DMS114 treated with DMSO at 0.1 percent for 48 hours (cell line): ENCODE data around the gene CCDC181.
"Not testable (repeated sequence)": the region's sequence is repeated elsewhere in the genome, so short reads cannot be mapped to it uniquely, and the experiment has no call there.

Experiments used
- DNase-seq: peaks from one replicate; lab custom pipeline; 2025; ENCODE audit not compliant: unreplicated experiment; lab: John Stamatoyannopoulos, UW

The CCDC181 gene

DNA sequence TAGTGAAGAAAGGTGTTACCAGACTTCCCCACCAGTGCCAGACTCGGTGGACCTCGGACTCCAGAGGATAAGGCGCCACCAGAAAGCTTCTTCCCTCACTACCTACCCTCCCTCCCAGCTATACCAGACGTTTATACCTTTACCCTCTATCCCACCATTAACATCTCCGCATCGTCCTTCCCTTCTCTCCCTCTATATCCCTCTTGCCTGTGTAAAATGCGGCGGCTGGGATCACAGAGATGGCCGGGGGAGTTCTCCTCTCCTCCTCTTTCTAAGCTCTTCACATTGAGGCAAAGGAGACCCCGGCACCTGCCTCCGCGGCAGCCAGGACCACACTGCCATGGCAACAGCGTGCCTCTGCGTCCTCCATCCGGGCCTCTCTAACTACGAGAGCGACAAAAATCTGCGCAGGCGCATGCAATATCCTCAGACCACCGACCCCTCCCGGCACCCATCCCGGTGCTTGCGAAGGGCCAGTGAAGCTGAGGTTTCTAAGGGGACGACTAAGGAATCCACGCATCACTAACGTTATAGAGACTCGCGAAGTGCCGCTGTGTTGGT is at the start of gene CCDC181:
Gene CCDC181 (minus strand): TSS at position 394 of the 561 bp plus-strand sequence. CDS start 2,547 bp downstream, outside the sequence.
- DNase-seq = peak; percentile 82

DNA sequence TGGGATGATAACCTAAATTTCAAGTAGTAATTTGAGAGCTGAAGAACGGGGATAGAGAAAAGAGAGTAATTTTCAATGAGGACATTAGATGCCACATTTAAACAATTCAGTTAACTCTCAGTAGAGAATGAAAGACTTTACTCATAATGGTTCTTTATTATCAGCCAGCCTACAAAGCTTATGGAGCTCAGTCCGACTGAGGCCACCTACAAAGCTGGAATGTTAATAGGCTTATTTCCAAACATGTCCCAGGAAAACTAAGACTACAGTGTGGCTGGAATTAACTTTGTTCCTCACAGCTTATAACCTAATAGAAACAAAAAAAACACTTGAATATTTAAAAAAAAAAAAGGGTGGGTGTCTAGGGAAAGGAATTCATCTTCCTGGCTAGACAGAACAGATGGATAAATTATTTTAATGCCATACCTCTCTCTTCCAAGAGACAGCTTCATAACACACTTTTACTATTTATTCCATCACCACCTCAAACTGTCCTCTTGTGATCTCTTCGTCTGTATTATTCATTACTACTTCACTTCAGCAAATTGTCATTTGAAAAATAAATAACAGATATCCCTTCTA is 48.6 kb upstream of the CCDC181 start:
- DNase-seq = no peak

DNA sequence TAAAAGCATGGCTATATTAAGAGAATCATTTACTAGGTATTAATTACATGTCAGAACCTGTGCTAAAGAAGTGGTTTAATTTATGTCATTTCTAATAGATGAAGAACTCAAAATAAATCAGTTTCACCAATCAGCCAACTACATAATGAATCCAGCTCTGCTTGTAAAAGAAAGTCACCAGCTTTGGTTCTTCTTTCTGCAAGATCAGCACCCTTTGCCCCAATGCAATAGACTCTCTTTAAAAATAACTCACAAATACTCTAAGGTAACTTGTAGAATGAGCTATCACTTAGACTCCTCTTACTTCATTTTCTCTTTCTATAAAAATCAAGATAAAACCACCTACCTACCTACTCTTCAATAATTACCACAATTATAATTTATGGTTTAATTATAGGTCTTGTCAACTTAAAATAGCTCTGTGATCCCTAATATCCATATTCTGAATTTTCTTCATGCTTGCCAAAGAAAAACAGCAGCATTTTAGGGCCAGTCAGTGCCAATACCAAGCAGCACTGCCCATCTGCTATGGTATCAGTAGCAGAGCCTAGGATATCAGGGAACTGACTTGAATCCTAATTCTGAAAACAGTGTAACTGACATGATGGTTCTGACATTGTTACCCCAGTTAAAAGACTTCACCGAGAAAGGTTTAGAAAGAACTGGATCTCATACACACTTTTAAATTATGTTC is 47.2 kb upstream of the CCDC181 start:
- no peak for DNase-seq

DNA sequence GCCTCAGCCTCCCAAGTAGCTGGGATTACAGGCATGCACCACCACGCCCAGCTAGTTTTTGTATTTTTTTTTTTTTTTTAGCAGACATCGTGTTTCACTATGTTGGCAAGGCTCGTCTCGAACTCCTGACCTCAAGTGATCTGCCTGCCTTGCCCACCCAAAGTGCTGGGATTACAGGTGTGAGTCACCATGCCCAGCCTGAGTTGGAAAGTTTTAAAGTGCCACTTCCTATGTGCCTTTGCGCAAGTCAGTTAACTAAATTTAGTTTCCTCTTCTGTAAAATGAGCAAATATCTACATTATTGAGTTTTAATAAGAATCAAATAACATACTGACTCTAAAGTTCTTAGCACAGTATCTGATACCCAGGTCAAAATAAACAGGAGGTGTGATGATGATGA is 46.1 kb upstream of the CCDC181 start:
- no peak for DNase-seq

DNA sequence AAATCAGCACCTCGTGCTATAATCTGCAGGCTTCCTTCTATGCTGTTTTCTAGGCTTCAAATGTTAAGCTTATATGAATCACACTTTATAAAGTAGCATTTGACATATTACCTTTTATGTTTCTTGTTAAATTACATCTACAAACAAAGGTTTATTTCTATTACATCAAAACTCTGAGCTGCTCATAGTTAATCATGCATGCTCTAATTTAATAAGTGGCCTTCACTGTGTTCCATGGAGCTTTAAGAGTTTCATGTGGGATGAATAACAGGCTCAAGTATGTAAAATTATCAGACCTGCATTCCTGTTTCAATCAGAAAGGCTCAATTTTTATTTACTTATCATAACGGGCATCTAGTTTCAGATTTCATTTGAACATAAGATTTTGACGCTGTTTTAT is 45.5 kb upstream of the CCDC181 start:
- DNase-seq = no peak

DNA sequence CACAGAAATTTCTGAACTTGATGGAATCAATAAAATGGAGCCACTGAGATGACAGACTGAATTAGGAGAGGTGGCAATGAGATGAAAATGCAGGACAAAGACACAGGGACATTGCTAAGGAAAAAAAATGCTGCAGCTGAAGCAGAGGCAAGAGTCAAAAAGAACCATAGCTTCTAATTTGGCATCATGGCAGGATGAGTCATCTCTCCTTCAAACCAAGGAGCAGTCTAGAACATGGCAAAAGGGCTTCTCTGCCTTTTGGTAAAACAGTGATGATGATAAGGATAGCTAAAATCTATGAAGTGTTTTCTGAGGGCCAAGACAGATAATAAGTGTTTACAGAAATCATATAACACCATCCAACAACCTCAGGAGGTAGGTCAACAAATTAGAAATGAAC is 41.7 kb upstream of the CCDC181 start:
- no peak for DNase-seq

DNA sequence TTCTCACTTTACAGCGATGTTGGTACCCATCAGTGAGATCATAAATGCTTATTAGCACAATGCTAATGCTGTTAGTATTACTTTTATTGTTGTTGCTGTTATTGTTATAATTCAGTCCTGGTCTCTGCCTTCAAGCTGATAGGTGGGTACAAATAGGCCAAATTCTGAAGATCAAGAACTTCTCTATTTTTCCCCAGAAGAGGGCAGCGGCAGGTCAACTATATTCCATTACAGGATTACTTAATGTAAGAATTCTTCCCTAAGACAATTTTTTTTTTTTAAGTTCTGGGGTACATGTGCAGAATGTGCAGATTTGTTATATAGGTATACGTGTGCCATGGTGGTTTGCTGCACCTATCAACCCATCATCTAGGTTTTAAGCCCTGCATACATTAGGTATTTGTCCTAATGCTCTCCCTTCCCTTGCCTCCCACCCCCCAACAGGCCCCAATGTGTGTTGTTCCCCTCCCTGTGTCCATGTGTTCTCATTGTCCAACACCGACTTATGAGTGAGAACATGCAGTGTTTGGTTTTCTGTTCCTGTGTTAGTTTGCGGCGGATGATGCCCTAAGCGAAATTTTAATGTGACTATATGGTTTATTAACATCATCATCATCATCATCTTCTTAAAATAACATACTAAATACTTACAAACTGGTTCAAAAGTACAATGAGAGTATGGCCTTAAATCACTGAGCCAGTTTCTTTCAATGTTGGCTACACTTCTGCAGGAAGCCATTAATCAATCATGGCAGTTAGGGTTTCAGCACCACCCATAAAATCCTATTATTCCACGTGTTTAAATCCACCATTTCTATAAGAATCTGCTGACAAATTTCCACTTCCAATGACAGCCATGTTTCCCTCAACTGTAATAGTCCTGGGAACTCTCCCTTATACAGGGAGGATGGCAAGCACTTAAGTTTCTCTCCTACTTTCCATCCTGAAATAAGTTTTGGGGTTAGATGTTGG is 39.3 kb upstream of the CCDC181 start:
- DNase-seq = peak; percentile 14

DNA sequence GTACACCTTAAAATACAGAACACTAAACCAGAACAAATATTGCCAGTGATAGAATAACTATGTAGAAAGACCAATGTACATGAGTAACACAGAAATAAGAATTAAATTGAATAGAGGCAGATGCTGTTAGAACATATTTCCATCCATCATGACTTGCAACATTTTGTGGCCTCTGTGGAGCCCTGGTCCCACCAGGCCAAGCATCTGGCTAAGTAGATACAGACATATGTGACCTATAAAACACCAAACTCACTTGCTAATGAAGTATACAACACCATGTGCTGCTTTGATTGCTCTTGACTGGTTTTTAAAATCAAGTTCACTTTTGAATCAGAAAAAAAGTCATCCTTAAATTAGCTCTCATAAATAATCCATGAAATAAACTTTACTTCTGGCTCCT is 38.0 kb upstream of the CCDC181 start:
- no peak for DNase-seq

DNA sequence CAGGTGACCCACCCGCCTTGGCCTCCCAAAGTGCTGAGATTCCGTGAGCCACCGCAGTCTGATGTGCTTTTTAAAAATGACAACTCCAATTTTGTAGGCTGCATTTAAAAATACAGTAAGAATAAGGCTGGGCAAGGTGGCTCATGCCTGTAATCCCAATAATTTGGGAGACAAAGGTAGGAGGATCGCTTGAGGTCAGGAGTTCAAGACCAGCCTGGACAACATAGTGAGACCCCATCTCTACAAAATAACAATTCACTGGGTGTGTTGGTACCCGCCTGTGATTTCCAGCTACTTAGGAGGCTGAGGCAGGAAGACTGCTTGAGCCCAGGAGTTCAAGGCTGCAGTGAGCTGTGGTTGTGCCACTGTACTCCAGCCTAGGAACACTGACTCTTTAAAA is 35.1 kb upstream of the CCDC181 start:
- DNase-seq = no peak

DNA sequence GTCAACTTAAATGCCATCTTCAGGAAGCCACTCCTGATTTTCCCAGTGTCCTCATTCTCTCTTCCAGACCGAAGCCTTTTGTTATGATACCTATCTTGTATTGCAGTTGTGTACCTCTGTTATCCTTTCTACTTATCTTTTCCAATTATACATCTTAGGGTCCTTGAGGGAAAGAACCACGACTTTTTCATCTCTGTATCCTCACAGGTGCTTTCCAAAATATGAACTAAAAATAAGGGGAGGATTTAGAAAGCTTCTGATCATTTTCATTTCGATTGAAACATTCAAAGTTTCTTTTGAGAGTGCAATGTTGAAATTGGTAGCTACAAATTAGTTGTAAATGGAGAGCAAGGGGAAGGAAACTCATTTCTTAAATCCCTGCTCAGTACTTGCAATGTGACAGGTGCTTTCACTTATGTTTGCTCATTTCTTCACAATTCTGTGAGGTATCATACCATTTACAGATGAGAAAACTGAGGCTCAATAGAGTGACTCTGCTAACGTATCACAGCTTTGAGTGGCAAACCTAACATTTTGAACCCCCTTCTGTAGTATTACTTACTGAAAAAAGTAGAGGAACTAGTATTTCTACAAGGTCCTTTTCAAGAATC is 34.2 kb upstream of the CCDC181 start:
- DNase-seq = no peak

DNA sequence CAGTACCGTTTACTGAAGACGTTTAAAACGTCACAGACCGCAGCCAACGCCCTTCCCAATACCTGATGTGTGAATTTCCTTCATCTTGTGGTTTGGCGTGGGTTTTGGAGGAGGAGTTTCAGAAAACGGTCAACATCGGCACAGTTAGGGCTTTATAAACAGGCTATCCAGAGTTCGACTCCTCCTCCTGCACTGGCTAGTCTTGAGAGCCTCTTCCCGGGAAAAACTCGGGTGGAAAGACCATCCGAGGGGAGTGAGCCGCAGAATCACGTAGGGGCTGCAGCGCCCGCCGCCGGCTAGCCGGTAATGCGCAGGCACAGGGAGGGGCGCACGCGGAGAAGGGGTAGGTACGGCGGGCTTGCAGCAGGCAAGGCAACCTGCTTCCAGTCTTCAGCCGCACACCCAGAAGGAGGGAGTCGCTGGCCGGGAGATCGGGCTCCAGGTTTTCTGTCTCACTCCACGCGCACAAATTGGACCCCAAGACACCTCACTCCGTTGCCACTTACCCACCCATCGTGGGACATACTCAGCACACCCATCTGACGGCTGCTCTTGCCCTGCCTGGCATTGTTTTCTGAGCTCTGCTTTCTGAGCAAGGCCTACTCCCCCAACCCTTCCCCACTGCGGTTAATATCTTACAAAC is 33.0 kb upstream of the CCDC181 start:
- DNase-seq = no peak

DNA sequence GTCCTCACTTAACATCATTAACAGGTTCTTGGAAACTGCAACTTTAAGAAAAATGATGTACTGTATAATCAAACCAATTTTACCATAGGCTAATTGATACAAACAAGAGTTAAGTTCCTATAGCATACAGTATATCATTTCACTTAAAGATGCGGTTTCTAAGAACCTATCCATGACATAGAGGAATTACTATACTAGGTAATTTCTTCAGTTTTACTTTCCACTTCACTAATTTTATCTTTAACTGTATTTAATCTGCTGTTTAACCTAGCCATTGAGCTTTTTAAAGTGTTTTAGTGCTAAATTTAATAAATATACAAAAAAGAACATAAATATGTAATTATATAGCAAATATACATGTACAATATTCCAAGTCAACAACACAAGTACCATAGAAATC is 30.2 kb upstream of the CCDC181 start:
- no peak for DNase-seq

DNA sequence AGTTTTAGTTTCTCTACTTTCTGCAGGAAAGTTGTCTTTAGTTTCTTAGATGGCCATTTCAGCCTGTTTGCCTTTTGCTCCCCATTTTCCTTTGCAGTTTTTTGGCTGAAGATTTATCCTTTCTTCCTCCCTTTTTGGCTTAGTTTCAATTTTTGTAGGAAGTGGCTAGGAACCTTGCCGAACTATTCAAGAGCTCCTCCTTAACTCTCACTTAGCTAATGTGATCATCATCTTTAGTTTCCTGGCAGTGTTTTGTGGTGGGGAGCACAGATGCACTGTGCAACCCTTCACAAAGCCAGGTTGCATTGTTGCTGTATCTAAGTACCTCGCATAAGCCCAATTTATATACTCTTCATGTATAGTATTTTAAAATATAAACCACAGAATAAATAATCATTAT is 28.8 kb upstream of the CCDC181 start:
- no peak for DNase-seq

DNA sequence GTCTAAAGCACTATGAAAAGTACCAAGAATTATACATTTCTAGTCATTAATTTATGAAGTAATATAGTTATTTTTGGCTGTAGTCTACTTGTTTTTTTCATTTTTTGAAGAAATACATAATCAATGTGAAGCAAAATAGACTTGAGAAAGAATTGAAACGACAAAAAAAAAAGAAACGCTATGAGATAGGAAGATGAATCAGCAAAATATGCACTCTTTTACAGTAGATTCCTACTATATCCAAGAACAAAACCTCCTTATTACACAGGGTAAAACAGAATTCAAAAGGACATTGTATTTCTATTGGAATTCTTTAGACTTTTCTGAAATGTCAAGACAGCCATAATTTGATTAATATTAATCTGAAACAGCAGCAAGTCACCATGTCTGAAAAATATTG is 25.6 kb upstream of the CCDC181 start:
- DNase-seq = no peak

DNA sequence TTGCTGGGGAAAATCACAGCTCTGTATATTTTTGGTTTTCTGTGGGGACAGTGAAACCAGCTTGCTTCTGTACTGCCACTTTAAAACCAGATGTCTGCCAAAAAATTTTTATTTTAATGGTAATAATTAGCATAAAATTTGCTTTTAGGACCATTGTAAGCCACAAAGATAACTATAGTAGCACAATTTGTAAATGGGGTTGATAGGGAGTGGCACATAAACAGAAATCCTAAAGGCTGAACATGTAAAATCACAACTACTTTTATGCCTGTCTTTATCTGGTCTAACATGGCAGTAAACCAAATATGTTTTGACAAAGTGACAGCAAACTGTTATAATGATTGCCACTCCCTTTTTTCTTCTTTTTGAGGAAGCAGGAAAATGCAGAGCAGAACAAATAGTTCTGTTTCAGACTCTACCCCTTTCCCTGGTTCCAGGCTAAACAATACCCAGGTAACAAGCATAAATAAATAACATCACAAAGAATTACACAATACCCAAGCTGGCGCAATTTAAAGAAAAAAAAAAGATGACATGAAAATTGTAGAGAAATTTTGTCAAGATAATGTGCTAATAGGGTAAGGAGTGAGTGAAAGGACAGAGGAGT is 24.0 kb upstream of the CCDC181 start:
- DNase-seq = no peak

DNA sequence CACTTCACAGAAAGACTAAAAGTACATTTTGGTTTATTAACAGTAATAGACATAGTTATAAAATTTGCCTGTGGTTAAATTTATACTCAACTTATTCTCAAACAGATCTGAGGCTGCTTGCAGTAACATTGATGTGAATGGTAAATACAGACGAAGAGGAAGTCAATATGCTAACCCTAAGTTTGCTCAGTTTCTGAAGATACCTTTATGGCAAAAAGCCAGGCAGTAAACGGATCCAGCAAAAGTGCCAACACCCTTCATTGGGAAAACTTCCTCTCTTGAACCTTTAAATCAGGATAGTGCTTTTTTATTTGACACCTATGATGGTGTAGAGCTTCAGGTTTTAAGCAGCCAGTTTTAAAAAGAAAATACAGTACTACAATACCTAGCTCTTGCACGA is 16.6 kb upstream of the CCDC181 start:
- DNase-seq = no peak

DNA sequence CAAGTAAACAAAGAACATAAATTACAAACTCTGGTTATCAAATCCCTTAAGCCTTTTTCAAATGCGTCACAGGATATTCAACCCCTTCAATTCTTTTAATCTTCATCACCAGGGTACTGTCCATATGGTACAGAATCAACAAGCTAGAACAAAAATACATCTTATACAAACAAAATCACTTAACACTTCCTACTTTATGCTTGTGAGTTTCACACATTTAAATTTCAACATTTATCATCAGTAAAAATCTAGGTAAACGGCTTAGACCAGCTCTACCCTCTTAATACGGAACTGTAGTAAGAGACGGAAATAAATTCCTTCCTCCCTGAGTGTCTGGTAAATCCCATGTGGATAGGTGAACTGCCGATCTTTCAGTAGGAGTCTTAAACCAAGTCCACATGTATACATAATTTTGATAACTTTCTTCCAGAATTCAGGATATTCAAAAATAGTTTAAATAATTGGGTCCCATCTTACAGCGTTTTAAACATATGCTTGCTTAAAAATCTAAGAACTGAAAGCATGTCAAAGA is 1.0 kb downstream of the CCDC181 start:
- no peak for DNase-seq

DNA sequence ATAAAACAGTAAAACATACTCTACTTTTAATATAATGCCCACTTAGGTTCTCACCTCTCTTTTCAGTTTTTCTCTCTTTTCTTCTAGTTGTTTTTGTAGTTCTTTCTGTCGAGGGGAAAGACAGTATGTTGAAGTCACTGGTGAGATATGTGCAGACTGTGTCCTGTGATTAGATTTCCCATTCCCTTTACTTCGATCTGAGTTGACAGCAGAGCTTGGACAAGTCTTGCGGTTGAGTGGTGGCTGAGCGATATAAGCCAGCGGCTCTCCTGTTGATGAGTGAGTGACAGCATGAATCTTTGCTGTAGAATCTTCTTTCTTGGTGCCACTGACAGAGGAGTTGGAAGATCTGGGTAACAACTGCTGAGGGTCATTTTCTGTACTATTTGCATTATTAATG is 6.0 kb downstream of the CCDC181 start:
- no peak for DNase-seq

DNA sequence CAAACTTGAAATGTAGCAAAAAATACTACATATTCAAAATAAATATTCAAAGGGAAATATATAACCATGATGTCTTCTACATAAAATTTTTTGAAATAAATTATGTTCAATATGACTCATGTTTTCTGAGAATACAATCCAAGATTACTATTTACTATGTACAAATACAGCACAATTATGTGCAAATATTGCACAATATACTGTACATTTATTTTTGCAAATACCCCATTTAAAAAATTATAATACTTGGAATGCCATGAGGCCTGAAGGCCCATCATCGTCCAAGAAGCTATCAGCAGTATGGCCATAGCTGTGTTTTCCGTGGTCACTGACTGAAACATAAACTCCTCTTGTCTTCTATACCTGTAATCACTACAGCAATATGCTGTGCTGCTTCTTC is 12.3 kb downstream of the CCDC181 start:
- no peak for DNase-seq

DNA sequence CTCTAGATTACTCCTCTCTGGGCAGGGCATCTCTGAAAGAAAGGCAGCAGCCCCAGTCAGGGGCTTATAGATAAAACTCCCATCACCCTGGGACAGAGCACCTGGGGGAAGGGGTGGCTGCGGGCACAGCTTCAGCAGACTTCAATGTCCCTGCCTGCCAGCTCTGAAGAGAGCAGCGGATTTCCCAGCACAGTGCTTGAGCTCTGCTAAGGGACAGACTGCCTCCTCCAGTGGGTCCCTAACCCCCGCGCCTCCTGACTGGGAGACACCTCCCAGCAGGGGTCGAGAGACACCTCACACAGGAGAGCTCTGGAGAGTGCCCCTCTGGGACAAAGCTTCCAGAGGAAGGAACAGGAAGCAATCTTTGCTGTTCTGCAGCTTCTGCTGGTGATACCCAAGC is 18.9 kb downstream of the CCDC181 start:
- not testable (repeated sequence) for DNase-seq
